ENCODE data around the gene MCOLN1.

MCOLN1 gene

GRCh38 chr19:7522072-7522922 lies at the start of gene MCOLN1:
TSS of gene MCOLN1 (plus strand) at chr19:7522624. CDS start at chr19:7522751, 127 bp downstream.
- DNase-seq = peak; percentile 75

GRCh38 chr19:7475665-7476064 lies 46.8 kb upstream of the MCOLN1 start:
- no peak for DNase-seq

- no peak for DNase-seq
These were observed 46.2 kb upstream of the MCOLN1 start for GRCh38 chr19:7476241-7476640.

- DNase-seq = no peak
These were observed 45.5 kb upstream of the MCOLN1 start for GRCh38 chr19:7476777-7477494.

GRCh38 chr19:7477758-7478157 lies 44.7 kb upstream of the MCOLN1 start:
- no peak for DNase-seq

GRCh38 chr19:7478173-7478842 lies 44.1 kb upstream of the MCOLN1 start:
- DNase-seq = no peak

GRCh38 chr19:7478843-7479227 lies 43.6 kb upstream of the MCOLN1 start:
- DNase-seq = no peak

GRCh38 chr19:7480222-7480969 lies 42.0 kb upstream of the MCOLN1 start:
- DNase-seq = no peak

- no peak for DNase-seq
These were observed 41.5 kb upstream of the MCOLN1 start for GRCh38 chr19:7480970-7481255.

GRCh38 chr19:7482584-7483439 lies 39.6 kb upstream of the MCOLN1 start:
- DNase-seq = no peak

- no peak for DNase-seq
These were observed 38.7 kb upstream of the MCOLN1 start for GRCh38 chr19:7483720-7484201.

- no peak for DNase-seq
These were observed 35.5 kb upstream of the MCOLN1 start for GRCh38 chr19:7486923-7487322.

- peak; percentile 84 for DNase-seq
These were observed 33.6 kb upstream of the MCOLN1 start, which contains the start of gene PEX11G for GRCh38 chr19:7488736-7489353. TSS of gene PEX11G (minus strand) at chr19:7489035. CDS start at chr19:7489010, 25 bp downstream.

GRCh38 chr19:7489609-7490044 lies 32.8 kb upstream of the MCOLN1 start:
- no peak for DNase-seq

- no peak for DNase-seq
These were observed 30.3 kb upstream of the MCOLN1 start for GRCh38 chr19:7492142-7492541.

- DNase-seq = no peak
These were observed 29.9 kb upstream of the MCOLN1 start for GRCh38 chr19:7492558-7492957.

- peak; percentile 13 for DNase-seq
These were observed 27.9 kb upstream of the MCOLN1 start for GRCh38 chr19:7494416-7495098.

- DNase-seq = no peak
These were observed 25.1 kb upstream of the MCOLN1 start for GRCh38 chr19:7497292-7497691.

- peak; percentile 51 for DNase-seq
These were observed 21.5 kb upstream of the MCOLN1 start for GRCh38 chr19:7500811-7501450.

- DNase-seq = no peak
These were observed 19.9 kb upstream of the MCOLN1 start for GRCh38 chr19:7502552-7502951.

All from SHP77 treated with DMSO at 0.1 percent for 48 hours (cell line).